ENCODE measurements around the gene PNPLA7.
A peak's percentile ranks its signal among the peaks of the same experiment; 100 is the strongest.
"Not testable (repeated sequence)": the region's sequence is repeated elsewhere in the genome, so short reads cannot be mapped to it uniquely, and the experiment has no call there.

Gene PNPLA7

DNA sequence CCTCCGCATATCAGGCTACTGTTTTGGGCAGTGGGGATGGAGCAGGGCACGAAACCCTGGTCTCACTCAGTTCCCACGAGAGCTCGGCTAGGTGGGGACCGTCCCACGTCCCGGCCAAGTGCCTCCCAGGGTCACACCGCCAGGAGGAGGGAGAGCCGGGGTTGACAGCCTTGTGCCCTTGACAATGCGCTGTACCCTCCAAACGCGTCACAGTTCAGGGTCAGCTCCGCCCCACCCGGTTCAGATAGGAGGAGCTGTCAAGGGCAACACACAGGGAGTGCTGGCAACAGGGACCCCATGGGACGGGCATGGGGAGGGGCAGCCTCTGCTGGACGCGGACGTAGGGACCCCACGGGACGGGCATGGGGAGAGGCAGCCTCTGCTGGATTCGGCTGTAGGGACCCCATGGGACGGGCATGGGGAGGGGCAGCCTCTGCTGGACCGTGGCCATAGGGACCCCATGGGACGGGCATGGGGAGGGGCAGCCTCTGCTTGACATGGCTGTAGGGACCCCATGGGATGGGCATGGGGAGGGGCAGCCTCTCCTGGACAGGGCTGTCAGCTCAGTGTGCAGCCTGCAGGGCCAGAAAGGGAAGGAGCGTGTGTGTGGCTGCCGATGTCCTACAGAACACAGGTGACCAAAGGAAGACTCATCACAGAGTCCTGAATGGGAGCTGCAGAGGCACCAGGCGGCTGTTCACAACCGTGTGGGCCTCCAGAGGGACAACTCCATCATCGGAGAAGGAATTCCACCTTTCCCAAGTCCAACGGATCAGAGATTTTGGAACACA, 29.4 kb downstream of the PNPLA7 start:
- intact Hi-C loops (cut with DNase I), result loop anchor here (10.0 kb wide), 2 partner anchors 96 to 226 kb away; partner anchors contain the start of genes EXD3 and NOXA1
- DNase-seq, result peak in 3 of 10 donors; percentile 37 to 67 (median 50)

DNA sequence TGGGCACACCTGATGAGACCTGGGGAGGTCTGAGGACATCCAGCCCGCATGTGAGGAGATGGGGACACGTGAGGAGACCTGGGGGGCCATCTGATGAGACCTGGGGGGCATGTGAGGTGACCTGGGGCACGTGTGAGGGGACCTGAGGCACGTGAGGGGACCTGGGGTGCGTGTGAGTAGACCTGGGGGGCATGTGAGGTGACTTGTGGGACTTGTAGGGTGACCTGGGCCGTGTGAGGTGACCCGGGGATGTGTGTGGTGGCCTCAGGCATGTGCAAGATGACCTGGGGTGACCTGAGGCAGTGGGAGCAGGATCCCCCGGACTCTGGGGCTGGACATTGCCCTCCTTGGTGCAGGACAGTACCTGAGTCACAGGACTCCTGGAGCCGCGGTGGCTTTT, 30.6 kb downstream of the PNPLA7 start:
- intact Hi-C loops (cut with DNase I), result no loop called here
- peak in 2 of 10 donors; percentile 43 to 58 for DNase-seq

DNA sequence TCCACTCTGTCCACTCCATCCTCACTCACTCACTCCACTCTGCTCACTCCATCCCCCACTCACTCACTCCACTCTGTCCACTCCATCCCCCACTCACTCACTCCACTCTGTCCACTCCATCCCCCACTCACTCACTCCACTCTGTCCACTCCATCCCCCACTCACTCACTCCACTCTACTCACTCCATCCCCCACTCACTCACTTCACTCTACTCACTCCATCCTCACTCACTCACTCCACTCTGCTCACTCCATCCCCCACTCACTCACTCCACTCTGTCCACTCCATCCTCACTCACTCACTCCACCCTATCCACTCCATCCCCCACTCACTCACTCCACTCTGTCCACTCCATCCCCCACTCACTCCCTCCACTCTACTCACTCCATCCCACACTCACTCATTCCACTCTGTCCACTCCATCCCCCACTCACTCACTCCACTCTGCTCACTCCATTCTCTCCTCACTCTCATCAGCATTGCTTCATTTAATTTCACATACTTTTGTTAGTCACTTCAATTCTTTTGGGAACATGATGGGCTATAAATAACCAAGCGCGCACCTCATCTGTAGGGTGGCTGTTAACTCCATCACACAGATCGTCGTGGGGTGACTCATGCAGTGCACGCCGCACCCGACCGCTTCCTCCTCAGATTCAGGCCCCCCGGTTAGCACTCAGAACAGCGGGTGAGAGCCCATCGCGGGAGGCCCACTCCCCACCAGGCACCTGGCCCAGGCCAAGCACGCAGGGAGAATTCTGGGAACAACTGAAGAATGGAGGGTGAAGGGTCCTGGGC, 31.3 kb downstream of the PNPLA7 start:
- intact Hi-C loops (cut with DNase I), result not testable (repeated sequence)
- peak in 3 of 10 donors; percentile 71 to 82 (median 79) for DNase-seq

DNA sequence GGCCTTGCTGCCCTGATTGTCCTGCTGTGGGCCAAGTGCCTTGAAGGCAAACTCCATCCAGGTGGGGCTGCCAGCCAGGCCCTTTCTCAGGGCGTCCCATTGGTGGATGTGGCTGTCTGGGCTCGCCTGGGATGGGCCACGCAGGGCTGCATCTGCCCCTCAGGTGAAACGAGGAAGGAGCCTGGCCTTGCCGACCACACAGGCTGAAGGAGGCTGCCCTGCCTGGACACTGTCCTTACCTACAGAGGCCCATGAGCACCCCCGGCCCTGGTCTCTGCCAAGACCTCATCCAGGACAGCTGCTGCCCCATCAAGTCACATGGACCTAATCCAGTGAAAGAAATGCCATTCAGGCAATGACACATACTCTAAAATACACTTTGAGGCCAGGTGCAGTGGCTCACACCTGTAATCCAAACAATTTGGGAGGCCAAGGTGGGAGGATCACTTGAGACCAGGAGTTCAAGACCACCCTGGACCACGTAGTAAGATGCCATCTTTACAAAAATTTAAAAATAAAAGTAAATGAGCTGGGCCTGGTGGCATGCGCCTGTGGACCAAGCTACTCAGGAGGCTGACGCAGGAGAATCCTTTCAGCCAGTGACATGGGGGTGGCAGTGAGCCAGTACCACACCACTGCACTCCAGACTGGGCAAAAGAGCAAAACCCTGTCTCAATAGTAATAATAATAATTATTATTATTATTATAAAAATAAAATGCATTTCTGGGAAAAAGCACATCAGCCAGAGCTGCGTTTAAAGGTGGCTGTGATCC, 33.9 kb downstream of the PNPLA7 start:
- intact Hi-C loops (cut with DNase I), result no loop called here
- peak in 3 of 10 donors; percentile 45 to 74 (median 47) for DNase-seq

DNA sequence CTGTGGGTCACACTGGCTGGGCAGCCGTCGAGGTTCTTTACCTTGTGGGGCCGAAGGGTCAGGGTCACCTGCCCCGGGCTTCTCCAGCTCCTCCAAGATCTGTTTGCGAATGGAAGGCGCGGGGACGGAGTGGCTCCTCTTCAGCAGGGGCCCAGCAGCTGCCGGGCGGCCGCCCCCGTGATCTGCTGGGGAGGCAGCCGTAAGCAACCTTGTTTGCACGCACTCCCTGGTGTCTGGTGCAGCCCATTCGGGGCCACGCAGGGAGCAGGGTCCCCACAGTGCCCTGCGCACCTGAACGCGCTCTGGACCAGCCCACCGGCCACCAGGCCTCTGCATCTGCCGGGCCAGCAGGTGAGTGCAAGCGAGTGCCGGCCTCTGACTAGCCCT, 34.9 kb downstream of the PNPLA7 start:
- intact Hi-C loops (cut with DNase I), result no loop called here
- peak in 3 of 10 donors; percentile 30 to 72 (median 69) for DNase-seq

DNA sequence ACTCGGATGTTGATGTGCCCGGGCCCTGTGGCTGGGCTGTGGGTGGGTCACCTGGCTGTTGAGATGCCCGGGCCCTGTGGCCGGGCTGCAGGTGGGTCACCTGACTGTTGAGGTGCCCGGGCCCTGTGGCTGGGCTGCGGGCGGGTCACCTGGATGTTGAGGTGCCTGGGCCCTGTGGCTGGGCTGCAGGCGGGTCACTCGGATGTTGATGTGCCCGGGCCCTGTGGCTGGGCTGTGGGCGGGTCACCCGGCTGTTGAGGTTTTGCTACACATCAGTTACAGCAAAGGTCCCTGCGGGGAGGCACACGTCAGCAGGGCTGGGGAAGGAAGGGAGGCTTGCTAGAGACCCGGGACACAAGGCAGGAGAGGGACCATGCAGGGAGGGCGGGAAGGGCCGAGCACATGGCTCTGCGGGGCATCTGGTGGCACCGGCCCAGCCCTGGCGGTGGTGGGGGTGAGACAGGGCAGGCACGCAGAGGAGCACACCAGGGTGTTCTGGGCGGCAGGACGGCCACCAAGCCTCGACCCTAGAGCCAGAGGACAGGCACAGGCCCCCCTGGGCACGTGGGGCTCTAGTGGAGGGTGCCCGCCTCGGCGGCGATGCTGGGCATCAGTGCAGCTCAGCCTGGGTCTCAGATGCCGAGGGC, 35.4 kb downstream of the PNPLA7 start:
- intact Hi-C loops (cut with DNase I), result no loop called here
- peak in 1 of 10 donors; percentile 62 for DNase-seq

DNA sequence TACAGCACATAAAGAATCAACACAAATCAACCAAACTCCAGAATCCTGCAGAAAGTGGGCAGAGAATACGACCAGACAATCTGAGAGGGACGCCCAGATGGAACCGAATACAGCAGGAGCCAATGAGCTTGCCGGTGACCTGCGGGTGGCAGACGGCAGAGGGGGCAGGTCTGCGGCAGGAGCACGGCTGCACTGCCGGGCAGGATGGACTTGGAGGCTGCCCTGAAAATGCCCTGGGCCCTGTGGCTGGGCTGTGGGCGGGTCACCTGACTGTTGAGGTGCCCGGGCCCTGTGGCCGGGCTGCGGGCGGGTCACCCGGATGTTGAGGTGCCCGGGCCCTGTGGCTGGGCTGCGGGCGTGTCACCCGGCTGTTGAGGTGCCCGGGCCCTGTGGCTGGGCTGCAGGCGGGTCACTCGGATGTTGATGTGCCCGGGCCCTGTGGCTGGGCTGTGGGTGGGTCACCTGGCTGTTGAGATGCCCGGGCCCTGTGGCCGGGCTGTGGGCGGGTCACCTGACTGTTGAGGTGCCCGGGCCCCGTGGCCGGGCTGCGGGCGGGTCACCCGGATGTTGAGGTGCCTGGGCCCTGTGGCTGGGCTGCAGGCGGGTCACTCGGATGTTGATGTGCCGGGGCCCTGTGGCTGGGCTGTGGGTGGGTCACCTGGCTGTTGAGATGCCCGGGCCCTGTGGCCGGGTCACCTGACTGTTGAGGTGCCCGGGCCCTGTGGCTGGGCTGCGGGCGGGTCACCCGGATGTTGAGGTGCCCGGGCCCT, 36.2 kb downstream of the PNPLA7 start:
- peak in 2 of 10 donors; percentile 71 to 75 for DNase-seq
- intact Hi-C loops (cut with DNase I), result not testable (repeated sequence)

DNA sequence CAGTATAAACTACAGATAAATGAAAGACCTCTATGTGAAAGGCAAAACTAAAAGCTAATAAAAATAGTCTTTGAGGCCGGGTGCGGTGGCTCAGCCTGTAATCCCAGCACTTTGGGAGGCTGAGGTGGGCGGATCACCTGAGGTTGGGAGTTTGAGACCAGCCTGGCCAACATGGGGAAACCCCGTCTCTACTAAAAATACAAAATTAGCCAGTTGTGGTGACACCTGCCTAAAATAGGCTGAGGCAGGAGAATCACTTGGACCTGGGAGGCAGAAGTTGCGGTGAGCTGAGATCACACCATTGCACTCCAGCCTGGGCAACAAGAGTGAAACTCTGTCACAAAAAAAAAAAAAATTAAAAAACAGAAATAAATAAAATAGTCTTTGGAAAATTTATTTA, 37.1 kb downstream of the PNPLA7 start:
- intact Hi-C loops (cut with DNase I), result not testable (repeated sequence)
- peak in 2 of 10 donors; percentile 29 to 54 for DNase-seq

DNA sequence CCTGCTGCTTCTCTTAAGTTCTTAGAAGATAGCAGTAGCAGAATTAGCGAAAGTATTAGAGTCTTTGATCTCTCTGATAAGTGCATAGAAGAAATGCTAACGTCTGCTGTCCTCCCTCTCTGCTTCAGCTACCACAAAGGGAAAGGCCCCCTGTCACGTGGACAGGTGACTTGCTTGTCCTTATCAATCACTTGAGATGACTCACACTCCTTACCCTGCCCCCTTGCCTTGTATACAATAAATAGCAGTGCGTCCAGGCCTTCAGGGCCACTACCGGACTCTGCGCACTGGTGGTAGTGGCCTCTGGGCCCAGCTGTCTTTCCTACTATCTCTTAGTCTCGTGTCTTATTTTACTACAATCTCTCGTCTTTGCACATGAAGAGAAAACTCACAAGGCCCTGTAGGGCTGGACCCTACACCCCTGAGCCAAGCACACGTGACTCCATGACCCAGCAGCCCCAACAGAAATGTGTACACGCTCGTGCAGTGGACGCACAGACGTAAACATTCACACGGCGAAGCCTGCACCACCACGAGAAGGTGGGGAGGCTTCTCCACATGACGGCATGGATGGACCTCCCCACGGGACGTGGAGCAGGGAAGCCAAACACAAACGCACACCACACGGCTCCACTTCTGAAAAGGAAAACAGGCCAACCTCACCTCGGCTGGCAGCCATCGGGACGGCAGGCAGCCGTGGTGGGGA, 38.3 kb downstream of the PNPLA7 start:
- intact Hi-C loops (cut with DNase I), result no loop called here
- DNase-seq, result peak in 3 of 10 donors; percentile 35 to 52 (median 37)

DNA sequence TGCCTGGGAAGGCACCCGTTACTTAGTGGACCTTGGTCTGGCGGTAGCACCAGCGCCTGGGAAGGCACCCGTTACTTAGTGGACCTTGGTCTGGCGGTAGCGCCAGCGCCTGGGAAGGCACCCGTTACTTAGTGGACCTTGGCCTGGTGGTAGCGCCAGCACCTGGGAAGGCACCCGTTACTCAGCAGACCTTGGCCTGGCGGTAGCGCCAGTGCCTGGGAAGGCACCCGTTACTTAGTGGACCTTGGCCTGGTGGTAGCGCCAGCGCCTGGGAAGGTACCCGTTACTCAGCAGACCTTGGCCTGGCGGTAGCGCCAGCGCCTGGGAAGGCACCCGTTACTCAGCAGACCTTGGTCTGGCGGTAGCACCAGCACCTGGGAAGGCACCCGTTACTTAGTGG, 39.1 kb downstream of the PNPLA7 start:
- intact Hi-C loops (cut with DNase I), result not testable (repeated sequence)
- peak in 3 of 10 donors; percentile 29 to 68 (median 62) for DNase-seq

DNA sequence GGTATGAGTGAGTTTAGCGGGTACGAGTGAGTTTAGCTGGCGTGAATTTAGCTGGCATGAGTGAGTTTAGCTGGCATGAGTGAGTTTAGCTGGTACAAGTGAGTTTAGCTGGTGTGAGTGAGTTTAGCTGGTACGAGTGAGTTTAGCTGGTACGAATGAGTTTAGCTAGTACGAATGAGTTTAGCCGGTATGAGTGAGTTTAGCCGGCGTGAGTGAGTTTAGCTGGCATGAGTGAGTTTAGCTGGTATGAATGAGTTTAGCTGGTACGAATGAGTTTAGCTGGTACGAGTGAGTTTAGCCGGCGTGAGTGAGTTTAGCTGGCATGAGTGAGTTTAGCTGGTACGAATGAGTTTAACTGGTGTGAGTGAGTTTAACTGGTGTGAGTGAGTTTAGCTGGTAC, 41.0 kb downstream of the PNPLA7 start:
- intact Hi-C loops (cut with DNase I), result no loop called here
- DNase-seq, result no peak

DNA sequence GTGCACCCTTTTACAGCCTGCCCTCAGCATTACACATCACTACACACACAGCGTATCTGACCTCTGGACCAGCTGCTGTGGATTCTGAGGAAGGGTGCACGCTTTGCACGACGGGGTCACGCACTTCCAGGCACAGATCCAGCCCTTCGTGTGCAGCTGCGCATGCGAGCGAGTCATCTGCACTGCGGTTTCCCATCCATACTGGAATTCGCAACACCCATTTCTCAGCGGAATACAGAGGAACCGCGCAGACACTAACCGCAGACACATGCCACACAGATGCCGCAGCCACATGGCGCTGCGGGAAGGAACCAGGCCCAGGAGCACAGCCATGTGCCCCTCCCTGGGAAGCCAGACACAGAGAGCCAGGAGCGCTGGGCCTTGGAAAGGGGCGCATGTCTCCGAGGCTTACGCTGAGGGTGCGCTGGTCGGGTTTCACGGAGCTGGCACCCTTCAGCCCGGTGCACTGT, 43.5 kb downstream of the PNPLA7 start:
- peak in 3 of 10 donors; percentile 66 to 78 (median 67) for DNase-seq
- intact Hi-C loops (cut with DNase I), result no loop called here

DNA sequence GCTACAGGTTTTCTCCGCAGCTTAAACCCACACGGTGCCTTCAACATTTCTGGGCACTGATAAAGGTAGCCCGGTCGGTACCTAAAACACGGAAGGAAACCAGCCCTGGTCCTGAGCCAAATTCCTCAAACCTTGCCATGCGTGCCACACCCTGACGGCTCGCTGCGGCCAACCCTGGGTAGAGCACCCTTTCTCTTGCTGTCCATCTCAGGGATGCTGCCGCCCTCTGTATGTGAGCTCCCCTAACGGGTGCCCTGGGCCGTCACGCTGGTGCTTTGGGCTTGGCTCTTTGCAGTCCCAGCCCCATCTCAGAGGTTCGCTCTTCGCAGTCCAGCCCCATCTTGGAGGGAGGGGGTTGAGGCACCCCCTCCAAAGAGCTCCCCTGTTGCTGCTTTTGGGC, 43.9 kb downstream of the PNPLA7 start:
- peak in 3 of 10 donors; percentile 33 to 74 (median 62) for DNase-seq
- intact Hi-C loops (cut with DNase I), result no loop called here

DNA sequence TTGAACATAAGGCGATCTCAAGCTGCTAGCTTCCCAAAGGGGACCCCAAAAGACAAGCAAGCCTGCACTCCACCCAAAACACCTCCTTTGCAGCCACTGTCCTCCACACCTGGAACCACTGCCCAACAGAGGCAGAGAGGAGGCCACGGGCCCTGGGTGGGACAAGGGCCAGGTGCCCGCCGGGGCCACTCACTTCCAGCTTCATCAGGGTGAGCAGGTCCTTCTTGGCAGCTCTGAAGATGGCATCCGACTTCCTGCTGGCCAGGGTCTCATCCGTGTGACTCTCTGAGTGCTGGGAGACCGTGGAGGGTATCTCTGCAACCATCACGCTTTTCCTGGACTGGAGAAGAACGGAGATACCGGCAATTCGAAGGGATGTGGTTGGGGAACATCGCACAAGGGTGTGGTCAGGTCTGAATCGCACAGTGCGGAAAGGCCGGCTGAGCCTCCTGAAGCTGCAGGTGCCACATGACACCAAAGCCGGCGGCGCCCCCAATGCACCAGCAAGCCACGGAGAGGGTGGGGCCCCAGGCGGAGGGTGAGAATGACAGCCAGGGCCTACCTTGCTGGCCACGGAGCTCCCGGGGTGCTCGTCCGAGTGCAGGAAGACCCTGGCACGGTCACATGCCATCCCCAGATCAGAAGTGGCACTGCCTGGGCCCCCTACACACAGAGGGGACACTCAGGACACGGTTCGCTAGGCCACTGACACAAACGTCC, 44.6 kb downstream of the PNPLA7 start:
- intact Hi-C loops (cut with DNase I), result no loop called here
- peak in 3 of 10 donors; percentile 33 to 82 (median 74) for DNase-seq

DNA sequence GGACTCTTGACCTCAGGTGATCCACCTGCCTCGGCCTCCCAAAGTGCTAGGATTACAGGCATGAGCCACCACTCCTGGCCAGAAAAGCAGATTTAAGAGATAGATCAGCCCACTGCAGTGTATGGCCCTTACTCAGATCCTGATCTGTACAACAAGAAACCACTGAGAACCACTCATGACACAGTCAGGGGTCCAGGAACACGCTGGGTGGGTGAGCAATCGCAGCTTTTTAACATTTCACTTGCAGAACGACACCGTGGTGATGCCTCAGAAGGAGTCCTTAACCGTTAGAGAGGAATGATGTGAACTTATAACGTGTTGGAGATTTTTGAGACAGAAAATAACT, 45.8 kb downstream of the PNPLA7 start:
- intact Hi-C loops (cut with DNase I), result no loop called here
- DNase-seq, result no peak

DNA sequence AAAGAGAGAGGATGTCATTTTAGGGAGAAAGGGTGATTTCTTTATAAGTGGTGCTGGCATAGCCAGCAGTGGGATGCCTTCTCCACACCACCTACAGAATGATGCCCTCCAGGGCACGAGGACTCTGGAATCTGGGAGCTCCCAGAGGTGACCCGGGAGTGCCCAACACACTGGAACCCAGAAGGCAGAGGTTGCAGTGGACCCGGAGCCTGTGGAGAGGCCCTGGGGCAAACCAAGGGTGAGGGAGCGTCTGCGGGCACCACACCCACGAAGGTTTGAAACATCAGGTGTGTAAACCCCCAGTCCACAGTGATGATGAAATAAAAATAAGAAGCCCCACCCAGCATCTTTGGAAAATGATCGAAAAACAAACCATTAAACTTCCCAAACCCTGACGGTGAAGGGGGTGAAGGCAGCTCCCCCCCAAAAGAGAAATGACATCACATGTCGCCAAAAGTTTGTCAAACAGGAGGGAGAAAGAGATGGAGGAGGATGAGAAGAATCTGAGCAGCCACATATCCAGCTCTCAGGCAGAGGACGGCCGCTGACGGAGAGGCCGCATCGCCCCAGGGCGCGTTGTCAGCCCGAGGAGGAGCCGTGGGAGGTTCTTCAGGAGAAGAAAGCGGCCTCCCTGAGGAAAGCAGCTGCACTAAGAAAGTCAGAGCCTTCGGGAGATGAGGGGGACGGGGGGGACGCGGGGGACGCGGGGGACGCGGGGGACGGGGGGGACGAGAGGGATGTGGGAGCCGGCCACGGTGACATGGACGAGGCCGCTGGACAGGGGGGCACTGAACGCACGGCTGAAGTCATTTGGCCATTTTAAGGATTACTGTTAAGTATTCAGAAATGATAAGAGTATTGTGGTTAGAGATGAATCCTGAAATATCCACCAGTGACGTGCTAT, 47.9 kb downstream of the PNPLA7 start:
- peak in 3 of 10 donors; percentile 51 to 72 (median 55) for DNase-seq
- intact Hi-C loops (cut with DNase I), result no loop called here

DNA sequence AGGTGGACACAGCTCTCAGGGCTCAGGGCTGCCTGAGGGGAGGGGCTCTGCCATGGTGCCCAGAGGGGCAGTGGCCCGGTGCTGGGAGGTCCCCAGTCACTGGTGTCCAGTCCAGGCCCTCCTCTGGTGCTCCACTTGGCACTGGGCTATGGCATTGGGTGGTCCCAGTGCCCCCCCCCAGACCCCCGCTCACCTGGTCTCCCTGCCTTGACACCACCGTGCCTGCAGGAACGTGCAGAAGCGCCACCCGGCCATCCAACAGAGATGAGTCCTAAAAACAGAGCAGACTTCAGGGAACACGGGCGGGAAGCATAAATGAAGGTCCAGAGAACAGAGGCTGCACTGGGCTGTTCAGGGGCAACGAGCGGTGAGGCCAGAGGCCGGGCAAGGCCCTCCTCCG, 48.7 kb downstream of the PNPLA7 start:
- DNase-seq, result peak in 2 of 10 donors; percentile 62 to 67
- intact Hi-C loops (cut with DNase I), result no loop called here

Measured in posterior cingulate gyrus (tissue), 11 donors.